ENCODE results near the gene USP3. TPM values are rescaled to one million over a fixed set of nuclear protein-coding genes. Genes with fewer than 3 reads are reported as not detected.

USP3 gene
- total and polyA plus RNA-seq, 2 donors (not counting 3 experiments of a cell fraction or from before 2014, with no cell fraction given), result 18.8 to 52.4 TPM

GRCh38 chr15:63493436-63493835 lies 11.0 kb upstream of the USP3 start:
- ChIA-PET CTCF (interaction anchor here (1.0 to 3.3 kb wide), 3 partner anchors 8 to 27 kb away, joined by 4 to 11 read pairs (median 5); no protein-coding TSS in a partner anchor), POLR2A (no interaction called here)

More at GRCh38 chr15:63493436-63493835, 11.0 kb upstream of the USP3 start:
- H3K4me1 ChIP-seq (ENCODE audit: control insufficient read depth, extremely low read depth, insufficient read depth, low read length), result no peaks in the 10 kb centered on the region
- H2AFZ ChIP-seq (ENCODE audit: low read depth, low read length), result no peak overlapping the region
- H3K4me3 ChIP-seq (replicated peaks in 1 of 3; ENCODE audit: insufficient read depth in 1 of 3, low read depth in 1 of 3, low read length in 3 of 3), result no peak overlapping the region
- H3K9me1 ChIP-seq (replicated peaks; ENCODE audit: control insufficient read depth, extremely low read depth, insufficient read depth, low read length), result no peaks in the 10 kb centered on the region
- no peaks in the 10 kb centered on the region for H3K9me3 ChIP-seq (replicated peaks; ENCODE audit: control insufficient read depth, insufficient read depth, low read length)
- FAIRE-seq, result no peak
- dilution Hi-C loops (cut with MboI; ENCODE audit: extremely low pct_ligation_motif_present, low sequenced_read_pairs), result no loop called here
- intact Hi-C loops (cut with micrococcal nuclease), result no loop called here
- DNase-seq (ENCODE audit: low read depth, low spot score), result no peak
- no peak for TF ChIP-seq MAX (IDR thresholded peaks at IDR 0.05; ENCODE audit: insufficient read depth, insufficient read length)
- TF ChIP-seq POLR2AphosphoS5 (IDR thresholded peaks at IDR 0.05; ENCODE audit: insufficient read depth, low read depth, low read length), result no peak
- TF ChIP-seq JUN (IDR thresholded peaks at IDR 0.05; ENCODE audit: borderline replicate concordance, insufficient read depth, insufficient read length, low read depth), result no peak
- no peak for TF ChIP-seq FOS (IDR thresholded peaks at IDR 0.05; ENCODE audit: borderline replicate concordance, insufficient read depth, low read length)
- TF ChIP-seq MYC (IDR thresholded peaks at IDR 0.05; ENCODE audit: low read depth, low read length), result no peak
- no peak for TF ChIP-seq POLR2A (IDR thresholded peaks at IDR 0.05; ENCODE audit: low read depth, low read length)
- TF ChIP-seq CTCF (IDR thresholded peaks at IDR 0.05; ENCODE audit: extremely low read depth in 1 of 2, insufficient read depth in 1 of 2, low read depth in 1 of 2, low read length in 2 of 2), result no peak
- no peak for TF ChIP-seq GATA2 (IDR thresholded peaks at IDR 0.05; ENCODE audit: insufficient read depth, insufficient read length, low read depth, low read length)
- no peak for TF ChIP-seq EZH2 (IDR thresholded peaks at IDR 0.05; ENCODE audit: borderline replicate concordance, low read depth, low read length, severe bottlenecking)
- H3K79me2 ChIP-seq (ENCODE audit: control insufficient read depth, insufficient read depth, low read length), result no peaks in the 10 kb centered on the region
- H3K36me3 ChIP-seq (ENCODE audit: control insufficient read depth in 2 of 2, extremely low read depth in 1 of 2, insufficient read depth in 2 of 2, low read length in 2 of 2), result no peaks in the 10 kb centered on the region
- no peaks in the 10 kb centered on the region for H4K20me1 ChIP-seq (replicated peaks; ENCODE audit: control insufficient read depth, extremely low read depth, insufficient read depth, low read length)
- H3K9ac ChIP-seq (replicated peaks; ENCODE audit: extremely low read depth, insufficient read depth, low read length), result no peak overlapping the region
- no peak overlapping the region for H3K4me2 ChIP-seq (ENCODE audit: insufficient read depth, low read length)
- no peak overlapping the region for H3K27ac ChIP-seq (ENCODE audit: insufficient read depth, low read depth, low read length)
- peaks cover 4 to 7% of the 10 kb centered on the region in 2 experiments for H3K27me3 ChIP-seq (ENCODE audit: control insufficient read depth in 2 of 2, insufficient read depth in 2 of 2, low read length in 2 of 2)
- no TSS peak for BruUV-seq (replicated peaks)

Data from endothelial cell of umbilical vein (primary cell).